KMS-11 (cell line): ENCODE measurements around the gene SEC24D.

Source experiments
- H2AFZ ChIP-seq: fragments of 200-600 bp; sonication (generic); 2 replicates; pipeline ENCODE4 v1.6.1; 2016; ENCODE audit warnings: antibody characterized with exemption, mixed run types, low read depth
- H3K27ac ChIP-seq: fragments of 200-600 bp; sonication (generic); 2 replicates; pipeline ENCODE4 v1.6.1; 2016; ENCODE audit warnings: mild to moderate bottlenecking, mixed run types
- H3K27me3 ChIP-seq: fragments of 200-600 bp; sonication (generic); 2 replicates; pipeline ENCODE4 v1.6.1; 2017; ENCODE audit warnings: mild to moderate bottlenecking, low read depth, mixed run types, moderate library complexity; ENCODE audit not compliant: insufficient read depth
- H3K36me3 ChIP-seq: fragments of 200-600 bp; sonication (generic); 2 replicates; pipeline ENCODE4 v1.6.1; 2017; ENCODE audit warnings: mild to moderate bottlenecking, mixed run types; ENCODE audit not compliant: insufficient read depth
- H3K4me1 ChIP-seq: fragments of 200-600 bp; sonication (generic); 2 replicates; pipeline ENCODE4 v1.6.1; 2016; ENCODE audit warnings: mild to moderate bottlenecking, low read depth, mixed run types; ENCODE audit not compliant: poor library complexity, severe bottlenecking
- H3K4me2 ChIP-seq: fragments of 200-600 bp; sonication (generic); 2 replicates; pipeline ENCODE4 v1.7.0; 2016; ENCODE audit warnings: mild to moderate bottlenecking, mixed run types
- H3K4me3 ChIP-seq: fragments of 200-600 bp; sonication (generic); IDR thresholded peaks from 2 replicates; pipeline ENCODE4 v1.6.1; 2017; ENCODE audit warnings: low read depth, low read length, mixed read lengths; ENCODE audit not compliant: insufficient read depth
- H3K79me2 ChIP-seq: fragments of 200-600 bp; sonication (generic); 2 replicates; pipeline ENCODE4 v1.6.1; 2016; ENCODE audit warnings: low read depth, mixed run types; ENCODE audit not compliant: insufficient read depth
- H3K9ac ChIP-seq: fragments of 200-600 bp; sonication (generic); 2 replicates; pipeline ENCODE4 v1.6.1; 2016; ENCODE audit warnings: mild to moderate bottlenecking, mixed run types
- H4K20me1 ChIP-seq: fragments of 200-600 bp; sonication (generic); 2 replicates; pipeline ENCODE4 v1.6.1; 2016; ENCODE audit warnings: mild to moderate bottlenecking, mixed run types; ENCODE audit not compliant: insufficient read depth
- TF ChIP-seq, protein P1 (sequence below): fragments of 200-600 bp; sonication (generic); conservative IDR thresholded peaks from 2 replicates; pipeline ENCODE4 v1.6.1; 2017; ENCODE audit warnings: low read depth, mild to moderate bottlenecking, antibody characterized with exemption, low read length, moderate library complexity, mixed read lengths

The SEC24D gene

DNA sequence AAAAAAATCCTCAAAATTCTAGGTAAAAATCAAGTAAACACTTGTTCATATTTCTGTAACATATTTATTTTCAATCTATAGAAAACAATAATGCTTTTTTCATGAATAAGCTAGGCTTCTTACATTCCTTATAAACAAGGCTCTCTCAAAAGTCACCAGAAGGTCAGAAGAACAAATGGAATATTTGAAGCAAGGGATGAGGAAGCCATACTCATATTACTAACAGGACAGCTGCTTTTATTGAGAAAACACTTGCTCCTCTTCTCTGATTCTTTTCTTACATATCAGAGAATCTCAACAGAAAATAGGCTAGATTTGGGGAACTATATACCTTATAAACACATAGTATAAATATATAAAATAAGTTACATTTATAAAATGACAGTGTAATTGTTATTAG lies 82.8 kb downstream of the SEC24D start:
- H3K4me3 ChIP-seq = no peak overlapping the region
- no peak overlapping the region for H3K27ac ChIP-seq
- H2AFZ ChIP-seq = no peak overlapping the region
- no peaks in the 10 kb centered on the region for H3K79me2 ChIP-seq
- H3K4me2 ChIP-seq = no peak overlapping the region
- TF ChIP-seq, protein P1, sequence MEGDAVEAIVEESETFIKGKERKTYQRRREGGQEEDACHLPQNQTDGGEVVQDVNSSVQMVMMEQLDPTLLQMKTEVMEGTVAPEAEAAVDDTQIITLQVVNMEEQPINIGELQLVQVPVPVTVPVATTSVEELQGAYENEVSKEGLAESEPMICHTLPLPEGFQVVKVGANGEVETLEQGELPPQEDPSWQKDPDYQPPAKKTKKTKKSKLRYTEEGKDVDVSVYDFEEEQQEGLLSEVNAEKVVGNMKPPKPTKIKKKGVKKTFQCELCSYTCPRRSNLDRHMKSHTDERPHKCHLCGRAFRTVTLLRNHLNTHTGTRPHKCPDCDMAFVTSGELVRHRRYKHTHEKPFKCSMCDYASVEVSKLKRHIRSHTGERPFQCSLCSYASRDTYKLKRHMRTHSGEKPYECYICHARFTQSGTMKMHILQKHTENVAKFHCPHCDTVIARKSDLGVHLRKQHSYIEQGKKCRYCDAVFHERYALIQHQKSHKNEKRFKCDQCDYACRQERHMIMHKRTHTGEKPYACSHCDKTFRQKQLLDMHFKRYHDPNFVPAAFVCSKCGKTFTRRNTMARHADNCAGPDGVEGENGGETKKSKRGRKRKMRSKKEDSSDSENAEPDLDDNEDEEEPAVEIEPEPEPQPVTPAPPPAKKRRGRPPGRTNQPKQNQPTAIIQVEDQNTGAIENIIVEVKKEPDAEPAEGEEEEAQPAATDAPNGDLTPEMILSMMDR = no peak
- no peaks in the 10 kb centered on the region for H3K27me3 ChIP-seq
- no peaks in the 10 kb centered on the region for H4K20me1 ChIP-seq
- H3K36me3 ChIP-seq = no peaks in the 10 kb centered on the region
- no peaks in the 10 kb centered on the region for H3K4me1 ChIP-seq
- no peak overlapping the region for H3K9ac ChIP-seq

DNA sequence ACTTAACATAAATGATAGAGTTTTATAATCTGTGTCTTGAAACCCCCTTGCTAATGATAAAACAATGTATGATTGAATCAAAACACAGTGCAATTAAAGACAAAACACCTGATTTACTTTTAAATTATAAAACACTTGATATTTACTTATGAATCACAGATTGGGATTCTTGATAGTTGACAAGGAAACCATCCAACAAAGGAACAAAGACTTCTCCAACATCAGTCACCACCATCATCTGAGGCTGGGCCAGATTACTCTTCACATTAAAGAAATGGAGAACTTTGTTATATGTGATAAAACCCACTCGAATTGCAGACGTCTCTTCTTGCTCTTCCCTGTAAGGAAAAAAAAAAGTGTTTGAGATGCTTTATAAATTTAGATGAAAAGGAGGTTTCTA lies 83.4 kb downstream of the SEC24D start:
- TF ChIP-seq, protein P1 = no peak
- H3K27me3 ChIP-seq = no peaks in the 10 kb centered on the region
- H3K4me1 ChIP-seq = no peaks in the 10 kb centered on the region
- no peaks in the 10 kb centered on the region for H4K20me1 ChIP-seq
- H2AFZ ChIP-seq = no peak overlapping the region
- H3K27ac ChIP-seq = no peak overlapping the region
- no peak overlapping the region for H3K4me2 ChIP-seq
- no peak overlapping the region for H3K4me3 ChIP-seq
- no peaks in the 10 kb centered on the region for H3K79me2 ChIP-seq
- no peaks in the 10 kb centered on the region for H3K36me3 ChIP-seq
- H3K9ac ChIP-seq = no peak overlapping the region

DNA sequence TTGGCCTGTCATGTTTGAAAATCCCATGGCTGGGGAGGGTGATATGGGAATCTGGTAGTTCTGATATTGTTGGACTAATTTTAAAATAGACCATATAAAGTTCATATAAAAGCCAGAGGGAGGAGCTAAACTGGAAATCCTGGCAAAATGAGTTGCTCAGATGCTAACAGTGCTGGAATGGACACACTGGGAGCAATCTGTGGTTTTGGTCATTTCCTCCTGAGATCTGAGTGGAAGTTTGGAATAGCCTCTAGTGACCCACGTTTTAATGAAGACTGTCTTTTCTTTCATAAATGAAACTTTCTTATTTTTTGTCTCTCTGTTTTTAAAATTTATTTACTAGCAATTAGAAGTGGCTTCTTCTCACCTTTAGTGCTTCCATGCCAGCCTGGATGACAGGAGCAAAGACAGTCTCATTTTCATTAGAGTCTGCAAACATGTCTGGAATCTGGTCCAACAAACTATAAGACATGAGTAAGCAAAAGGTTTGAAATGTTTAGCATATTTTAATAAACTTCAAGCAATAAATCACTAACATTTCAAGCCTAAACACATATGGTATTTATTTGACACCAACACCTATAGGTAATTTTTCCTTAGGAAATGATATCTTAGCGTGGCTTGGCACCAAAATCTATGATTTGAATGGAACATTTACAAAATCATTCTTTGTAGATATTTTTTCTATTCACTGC lies 84.2 kb downstream of the SEC24D start:
- TF ChIP-seq, protein P1 = no peak
- Histone ChIP-seq H3K36me3 (no peaks in the 10 kb centered on the region), H3K4me1 (no peaks in the 10 kb centered on the region), H4K20me1 (no peaks in the 10 kb centered on the region), H3K27ac (no peak overlapping the region), H3K4me3 (no peak overlapping the region), H3K4me2 (no peak overlapping the region), H3K9ac (no peak overlapping the region), H3K27me3 (no peaks in the 10 kb centered on the region), H3K79me2 (no peaks in the 10 kb centered on the region), H2AFZ (no peak overlapping the region)

DNA sequence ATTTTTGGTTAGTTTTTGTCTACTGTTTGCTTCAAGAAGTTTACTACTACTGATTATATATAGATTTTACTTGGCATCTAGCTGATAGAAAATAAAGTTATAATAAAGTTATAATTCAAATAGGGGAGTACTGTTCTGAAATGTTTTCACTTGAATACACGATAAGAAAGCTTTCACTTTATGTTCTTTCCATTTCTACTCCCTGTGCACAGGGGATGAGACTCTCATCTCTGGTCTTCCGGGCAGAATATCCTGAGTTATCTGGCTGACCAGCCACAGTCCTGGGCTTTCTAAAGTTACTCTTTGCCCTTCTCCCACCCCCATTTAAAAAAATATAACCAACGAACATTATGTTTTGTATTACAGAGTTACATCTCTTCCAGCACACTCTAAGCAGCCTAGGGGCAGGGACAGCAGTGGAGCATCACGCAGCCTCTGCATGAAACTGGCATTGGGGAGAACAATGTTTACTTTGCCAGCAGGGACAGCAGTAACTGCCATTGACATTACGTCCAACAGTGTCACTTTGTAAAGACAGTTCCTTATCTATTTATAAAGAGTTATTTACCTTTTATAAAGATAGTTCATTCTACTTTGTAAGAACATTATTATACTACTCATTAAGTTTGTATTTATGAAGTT lies 86.5 kb downstream of the SEC24D start:
- Histone ChIP-seq H3K79me2 (no peaks in the 10 kb centered on the region), H4K20me1 (no peaks in the 10 kb centered on the region), H3K4me2 (no peak overlapping the region), H3K4me3 (no peak overlapping the region), H3K27ac (no peak overlapping the region), H2AFZ (no peak overlapping the region), H3K27me3 (no peaks in the 10 kb centered on the region), H3K9ac (no peak overlapping the region), H3K36me3 (no peaks in the 10 kb centered on the region), H3K4me1 (no peaks in the 10 kb centered on the region)
- TF ChIP-seq, protein P1 = no peak
